ENCODE measurements around the gene PHGDH.

DNA sequence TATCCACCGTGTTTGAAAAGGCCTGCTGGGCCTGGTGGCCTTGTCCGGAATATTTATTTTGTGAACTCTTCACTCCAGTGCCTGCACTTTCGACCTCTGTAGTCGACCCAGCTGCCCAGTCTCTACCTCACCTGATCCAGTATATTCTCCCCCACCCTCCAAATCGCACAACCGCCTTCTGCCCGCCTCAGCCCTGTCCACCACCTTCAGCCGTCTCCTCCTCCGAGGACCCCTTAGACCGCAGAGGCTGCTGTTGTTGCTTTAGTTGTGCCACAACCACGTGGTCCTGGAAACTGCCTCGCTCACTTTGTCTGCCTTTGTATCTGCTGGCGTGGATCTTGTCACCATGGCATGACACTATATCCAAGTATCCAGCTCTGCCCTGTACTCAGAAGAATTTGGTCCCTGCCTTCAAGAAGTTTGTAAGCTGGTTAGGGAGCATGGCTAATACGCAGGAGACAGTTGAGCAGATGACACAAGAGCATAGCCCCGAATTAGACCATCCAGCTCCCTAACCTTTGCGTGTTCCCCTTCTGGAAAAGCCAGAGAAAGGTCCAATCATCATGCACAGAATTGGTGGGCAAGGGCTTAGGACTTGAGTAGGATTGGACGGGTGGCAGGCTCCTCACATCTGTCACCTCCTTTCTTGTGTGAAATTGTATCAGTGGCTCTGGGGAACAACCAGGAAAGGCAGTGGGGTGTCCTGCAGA is 1.5 kb downstream of the PHGDH start:
- TF ChIP-seq, protein P1, sequence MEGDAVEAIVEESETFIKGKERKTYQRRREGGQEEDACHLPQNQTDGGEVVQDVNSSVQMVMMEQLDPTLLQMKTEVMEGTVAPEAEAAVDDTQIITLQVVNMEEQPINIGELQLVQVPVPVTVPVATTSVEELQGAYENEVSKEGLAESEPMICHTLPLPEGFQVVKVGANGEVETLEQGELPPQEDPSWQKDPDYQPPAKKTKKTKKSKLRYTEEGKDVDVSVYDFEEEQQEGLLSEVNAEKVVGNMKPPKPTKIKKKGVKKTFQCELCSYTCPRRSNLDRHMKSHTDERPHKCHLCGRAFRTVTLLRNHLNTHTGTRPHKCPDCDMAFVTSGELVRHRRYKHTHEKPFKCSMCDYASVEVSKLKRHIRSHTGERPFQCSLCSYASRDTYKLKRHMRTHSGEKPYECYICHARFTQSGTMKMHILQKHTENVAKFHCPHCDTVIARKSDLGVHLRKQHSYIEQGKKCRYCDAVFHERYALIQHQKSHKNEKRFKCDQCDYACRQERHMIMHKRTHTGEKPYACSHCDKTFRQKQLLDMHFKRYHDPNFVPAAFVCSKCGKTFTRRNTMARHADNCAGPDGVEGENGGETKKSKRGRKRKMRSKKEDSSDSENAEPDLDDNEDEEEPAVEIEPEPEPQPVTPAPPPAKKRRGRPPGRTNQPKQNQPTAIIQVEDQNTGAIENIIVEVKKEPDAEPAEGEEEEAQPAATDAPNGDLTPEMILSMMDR (IDR thresholded peaks at IDR 0.05), result no peak
- no peak for TF ChIP-seq POLR2AphosphoS5 (IDR thresholded peaks at IDR 0.05)
